Parathyroid adenoma (tissue), 2 donors: ENCODE data around the gene HDAC4.

Experiments used
- H2AFZ ChIP-seq: fragments of 300-600 bp; sonication (generic); one replicate; pipeline ENCODE4 v1.7.0; 2017; ENCODE audit warnings: antibody characterized with exemption, mild to moderate bottlenecking
- H3K27ac ChIP-seq: fragments of 300-600 bp; sonication (generic); one replicate; pipeline ENCODE4 v1.7.0; 2017
- H3K27me3 ChIP-seq: fragments of 300-600 bp; sonication (generic); one replicate; pipeline ENCODE4 v1.7.0; 2017; ENCODE audit warnings: low read length; ENCODE audit not compliant: control insufficient read depth, insufficient read depth
- H3K36me3 ChIP-seq: fragments of 300-600 bp; sonication (generic); one replicate; pipeline ENCODE4 v1.7.0; 2017; ENCODE audit warnings: low read length; ENCODE audit not compliant: control insufficient read depth, insufficient read depth
- H3K4me1 ChIP-seq: fragments of 300-600 bp; sonication (generic); one replicate; pipeline ENCODE4 v1.7.0; 2017; ENCODE audit warnings: control low read depth
- H3K4me2 ChIP-seq: fragments of 300-600 bp; sonication (generic); one replicate; pipeline ENCODE4 v1.7.0; 2017; ENCODE audit warnings: low read length
- H3K4me3 ChIP-seq: fragments of 300-600 bp; sonication (generic); one replicate; pipeline ENCODE4 v1.7.0; 2017; ENCODE audit warnings: low read depth, low read length
- H3K79me2 ChIP-seq: fragments of 300-600 bp; sonication (generic); one replicate; pipeline ENCODE4 v1.7.0; 2017; ENCODE audit warnings: control low read depth
- H3K9ac ChIP-seq: fragments of 300-600 bp; sonication (generic); one replicate; pipeline ENCODE4 v1.7.0; 2017; ENCODE audit warnings: mild to moderate bottlenecking
- H3K9me3 ChIP-seq: fragments of 300-600 bp; sonication (generic); one replicate; pipeline ENCODE4 v1.7.0; 2017; ENCODE audit warnings: low read length; ENCODE audit not compliant: control insufficient read depth
- CTCF ChIP-seq: fragments of 300-600 bp; sonication (generic); IDR thresholded peaks from one replicate; pipeline ENCODE4 v1.7.0; 2017; ENCODE audit warnings: antibody characterized with exemption, mild to moderate bottlenecking
- donor health status: primary hyperparathyroidism.

Gene HDAC4

GRCh38 chr2:239067196-239067865 is 333.5 kb downstream of the HDAC4 start:
- Histone ChIP-seq H3K4me3 (no peak overlapping the region), H2AFZ (no peak overlapping the region), H3K9ac (no peak overlapping the region), H3K9me3 (no peaks in the 10 kb centered on the region), H3K27me3 (no peaks in the 10 kb centered on the region), H3K4me1 (no peaks in the 10 kb centered on the region), H3K27ac (no peak overlapping the region), H3K79me2 (no peaks in the 10 kb centered on the region), H3K4me2 (no peak overlapping the region), H3K36me3 (no peaks in the 10 kb centered on the region)
- TF ChIP-seq CTCF, result no peak

GRCh38 chr2:239066597-239066996 is 334.2 kb downstream of the HDAC4 start:
- Histone ChIP-seq H2AFZ (no peak overlapping the region), H3K9me3 (no peaks in the 10 kb centered on the region), H3K27ac (no peak overlapping the region), H3K9ac (no peak overlapping the region), H3K36me3 (no peaks in the 10 kb centered on the region), H3K27me3 (no peaks in the 10 kb centered on the region), H3K79me2 (no peaks in the 10 kb centered on the region), H3K4me3 (no peak overlapping the region), H3K4me2 (no peak overlapping the region), H3K4me1 (no peaks in the 10 kb centered on the region)
- TF ChIP-seq CTCF, result no peak

- no peak overlapping the region for H3K4me2 ChIP-seq
- H3K36me3 ChIP-seq, result no peaks in the 10 kb centered on the region
- H3K27ac ChIP-seq, result no peak overlapping the region
- no peak overlapping the region for H3K4me3 ChIP-seq
- H3K79me2 ChIP-seq, result no peaks in the 10 kb centered on the region
- no peak for TF ChIP-seq CTCF
- H3K9me3 ChIP-seq, result no peaks in the 10 kb centered on the region
- no peaks in the 10 kb centered on the region for H3K27me3 ChIP-seq
- H3K4me1 ChIP-seq, result no peaks in the 10 kb centered on the region
- H2AFZ ChIP-seq, result no peak overlapping the region
- H3K9ac ChIP-seq, result no peak overlapping the region
These were observed 334.9 kb downstream of the HDAC4 start for GRCh38 chr2:239065962-239066361.

DNA sequence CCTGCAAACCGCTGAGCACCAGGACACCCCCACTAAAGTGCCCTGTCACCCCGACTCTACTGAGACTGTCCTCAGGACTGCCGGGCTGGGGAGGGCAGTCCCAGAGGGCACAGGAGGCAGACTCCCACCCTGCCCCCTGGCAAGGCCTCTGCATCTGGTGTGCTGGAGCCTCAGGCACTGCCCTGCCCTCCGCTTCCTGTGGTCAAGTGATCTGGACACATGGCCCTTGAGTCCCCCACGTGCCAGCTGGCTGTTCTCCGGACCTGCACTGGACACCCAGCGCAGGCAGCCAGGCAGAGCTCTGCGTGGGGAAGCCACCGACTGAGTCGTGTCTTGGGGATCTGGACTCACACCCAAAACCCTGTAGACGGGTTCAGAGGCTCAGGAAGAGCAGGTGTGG is 335.3 kb downstream of the HDAC4 start:
- TF ChIP-seq CTCF, result no peak
- Histone ChIP-seq H3K9ac (no peak overlapping the region), H3K27ac (no peak overlapping the region), H3K27me3 (no peaks in the 10 kb centered on the region), H3K9me3 (no peaks in the 10 kb centered on the region), H3K4me2 (no peak overlapping the region), H3K79me2 (no peaks in the 10 kb centered on the region), H3K4me1 (no peaks in the 10 kb centered on the region), H3K4me3 (no peak overlapping the region), H2AFZ (no peak overlapping the region), H3K36me3 (no peaks in the 10 kb centered on the region)

DNA sequence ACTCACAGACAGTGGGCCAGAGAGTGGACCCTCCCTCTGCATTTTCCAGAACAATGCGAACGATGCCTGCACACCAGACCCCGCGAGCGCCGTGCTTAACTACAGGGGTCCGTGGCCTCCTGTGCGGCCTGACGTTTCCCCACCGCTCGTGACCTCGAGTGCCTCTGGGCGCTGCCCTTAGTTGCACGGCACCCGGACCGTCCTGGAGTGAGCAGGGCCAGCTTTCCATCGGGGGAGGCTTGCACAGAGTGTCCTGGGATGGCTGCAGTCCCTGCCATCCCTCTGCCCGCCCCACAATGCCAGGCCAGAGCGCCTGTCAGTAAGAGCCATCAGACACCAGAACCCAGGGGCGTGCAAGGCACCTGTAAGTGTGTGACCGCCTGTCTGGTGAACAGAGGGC is 335.9 kb downstream of the HDAC4 start:
- Histone ChIP-seq H2AFZ (no peak overlapping the region), H3K27ac (no peak overlapping the region), H3K36me3 (no peaks in the 10 kb centered on the region), H3K9me3 (no peaks in the 10 kb centered on the region), H3K4me3 (no peak overlapping the region), H3K27me3 (no peaks in the 10 kb centered on the region), H3K9ac (no peak overlapping the region), H3K79me2 (no peaks in the 10 kb centered on the region), H3K4me2 (no peak overlapping the region), H3K4me1 (no peaks in the 10 kb centered on the region)
- TF ChIP-seq CTCF, result no peak
